HG03442 (cell line): ENCODE measurements around the gene PDAP1.
"Not testable (repeated sequence)": the region's sequence is repeated elsewhere in the genome, so short reads cannot be mapped to it uniquely, and the experiment has no call there.

Source experiments
- ATAC-seq: cut with Tn5 transposase; IDR thresholded peaks from one replicate; pipeline ENCODE4 v1.9.1; 2021; ENCODE audit warnings: mild to moderate bottlenecking, moderate library complexity; ENCODE audit not compliant: unreplicated experiment

The PDAP1 gene

DNA sequence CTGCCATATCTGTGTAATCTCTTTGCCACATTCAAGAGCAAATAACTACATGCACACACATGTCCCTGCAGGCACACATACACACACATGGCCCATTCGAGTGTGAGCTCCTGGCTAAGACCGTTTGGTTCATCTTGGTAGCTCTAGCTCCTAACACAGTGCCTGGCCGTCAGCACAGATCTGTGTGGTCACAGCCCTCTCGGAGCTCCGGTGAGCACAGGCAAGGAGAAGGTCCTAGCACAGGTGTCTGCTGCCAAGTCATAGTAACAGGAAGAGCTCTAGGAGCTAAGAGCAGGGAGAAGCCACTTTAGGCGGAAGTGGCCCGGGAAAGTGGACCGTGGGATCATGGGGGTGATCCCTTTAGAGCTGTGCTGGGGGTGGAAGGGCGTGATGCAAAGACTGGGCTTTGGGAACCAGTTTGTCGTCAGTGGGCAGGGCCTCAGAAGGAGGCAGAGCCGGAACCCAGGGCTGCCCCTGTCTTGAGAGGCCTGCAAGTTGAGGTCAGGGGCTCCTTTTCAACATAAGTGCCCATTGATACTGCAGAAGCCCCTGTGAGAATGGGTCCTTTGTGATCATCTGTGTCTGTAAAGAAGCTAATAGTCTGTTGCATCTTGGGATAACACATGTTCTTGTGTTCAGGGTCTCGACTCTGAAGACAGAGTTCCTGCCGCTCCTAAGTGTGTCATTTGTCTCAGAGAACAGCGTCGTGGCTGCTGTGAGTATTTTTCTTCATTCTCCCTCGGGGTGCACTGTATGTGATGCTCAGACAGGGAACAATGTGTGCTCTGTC, 50.5 kb downstream of the PDAP1 start:
- no peak for ATAC-seq

DNA sequence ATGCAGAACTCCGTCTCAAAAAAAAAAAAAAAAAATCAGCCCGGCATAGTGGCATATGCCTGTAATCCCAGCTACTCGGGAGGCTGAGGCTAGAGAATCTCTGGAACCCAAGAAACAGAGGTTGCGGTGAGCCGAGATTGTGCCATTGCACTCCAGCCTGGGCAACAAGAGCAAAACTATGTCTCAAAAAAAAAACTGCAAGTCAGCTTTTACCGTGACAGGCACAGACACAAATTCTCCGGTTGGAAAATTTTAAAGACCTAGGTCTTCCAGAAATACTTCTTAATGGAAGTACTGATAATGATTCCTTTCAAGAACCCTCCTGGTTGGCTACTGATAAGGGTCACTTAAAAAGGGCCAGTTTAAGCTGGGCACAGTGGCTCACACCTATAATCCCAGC, 53.3 kb downstream of the PDAP1 start:
- ATAC-seq = no peak

DNA sequence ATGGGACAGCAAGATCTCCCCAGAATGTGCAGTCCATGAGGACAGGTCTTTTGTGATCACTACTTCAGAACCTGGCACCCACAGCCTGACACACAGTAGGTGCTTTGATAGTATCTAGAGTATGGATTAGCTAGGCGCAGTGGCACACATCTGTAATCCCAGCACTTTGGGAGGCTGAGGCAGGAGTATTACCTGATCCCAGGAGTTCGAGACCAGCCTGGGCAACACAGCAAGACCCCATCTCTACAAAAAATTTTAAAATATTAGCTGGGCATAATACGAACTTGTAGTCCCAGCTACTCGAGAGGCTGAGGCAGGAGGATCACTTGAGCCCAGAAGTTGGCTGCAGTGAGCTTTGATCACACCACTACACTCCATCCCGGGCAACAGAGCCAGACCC, 56.1 kb downstream of the PDAP1 start:
- no peak for ATAC-seq

DNA sequence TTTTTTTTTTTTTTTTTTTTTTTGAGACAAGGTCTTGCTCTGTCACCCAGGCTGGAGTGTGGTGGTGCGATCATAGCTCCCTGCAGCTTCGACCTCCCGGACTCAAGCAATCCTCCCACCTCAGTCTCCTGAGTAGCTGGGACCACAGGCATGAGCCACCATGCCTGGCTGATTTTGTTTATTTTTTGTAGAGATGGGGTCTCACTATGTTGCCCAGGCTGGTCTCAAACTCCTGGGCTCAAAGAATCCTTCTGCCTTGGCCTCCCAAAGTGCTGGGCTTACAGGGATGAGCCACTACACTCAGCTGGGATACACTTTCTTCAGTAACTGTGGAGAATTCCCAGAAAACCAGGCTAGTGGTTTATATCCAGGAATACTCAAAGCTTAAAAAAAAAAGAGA, 57.8 kb downstream of the PDAP1 start:
- ATAC-seq = not testable (repeated sequence)
